ENCODE measurements around the gene BCR.

- TF ChIP-seq JUND (CRISPR knock-in tag; IDR thresholded peaks at IDR 0.05) (no peak), TARDBP (CRISPR knock-in tag; IDR thresholded peaks at IDR 0.05) (no peak), ZFX (CRISPR knock-in tag; IDR thresholded peaks at IDR 0.05; ENCODE audit: low read depth) (no peak), CTCF (CRISPR knock-in tag; IDR thresholded peaks at IDR 0.05) (no peak), POLR2AphosphoS5 (IDR thresholded peaks at IDR 0.05; ENCODE audit: low read depth, low read length) (no peak), ELK4 (CRISPR knock-in tag; IDR thresholded peaks at IDR 0.05; ENCODE audit: borderline replicate concordance) (no peak), ZNF614 (CRISPR knock-in tag; IDR thresholded peaks at IDR 0.05; ENCODE audit: borderline replicate concordance) (no peak), NR2C2 (CRISPR knock-in tag; IDR thresholded peaks at IDR 0.05; ENCODE audit: borderline replicate concordance) (no peak), MYC (CRISPR knock-in tag; IDR thresholded peaks at IDR 0.05; ENCODE audit: borderline replicate concordance) (no peak)
Measured at GRCh38 chr22:23291806-23292452, 111.6 kb downstream of the BCR start.
